GM19452 (cell line): ENCODE measurements around the gene PARD3B.

Source experiments
- ATAC-seq: cut with Tn5 transposase; IDR thresholded peaks from one replicate; pipeline ENCODE4 v1.9.1; 2021; ENCODE audit not compliant: unreplicated experiment

The PARD3B gene

DNA sequence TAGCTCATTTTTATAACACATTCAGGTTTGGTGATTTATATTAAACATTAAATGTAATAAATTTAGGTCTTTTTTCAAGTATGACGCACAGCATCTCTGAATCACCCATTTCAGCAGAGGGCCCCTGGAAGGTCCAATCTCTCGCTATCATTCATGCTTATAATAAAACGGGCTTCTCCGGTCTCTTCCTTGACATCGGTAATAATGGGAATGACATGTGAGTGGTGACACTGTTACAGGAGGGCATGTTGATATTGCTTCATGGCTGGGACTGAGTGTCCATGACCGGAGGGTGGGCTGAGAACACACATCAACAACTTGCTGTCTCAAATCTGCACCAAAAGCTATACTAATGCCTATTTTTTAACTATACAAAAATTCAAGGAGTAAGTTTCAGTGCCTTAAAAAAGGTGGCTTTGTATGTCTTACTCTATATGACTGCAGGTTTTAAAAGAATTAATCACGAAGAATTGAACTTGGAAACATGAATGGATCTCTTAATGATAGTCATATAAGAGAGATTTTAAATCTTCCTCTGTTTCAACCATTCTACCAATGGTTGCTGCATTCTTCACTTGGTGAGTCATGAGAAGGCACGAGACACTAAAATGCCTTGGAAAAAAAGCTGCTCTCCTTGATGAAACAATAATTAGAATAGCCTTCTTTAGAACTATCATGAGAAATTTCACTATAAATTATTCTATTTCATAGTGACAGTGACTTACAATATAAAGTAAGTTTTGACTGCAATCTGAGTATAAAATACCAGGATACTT lies 1035.1 kb downstream of the PARD3B start:
- ATAC-seq = no peak

GRCh38 chr2:205582366-205582765 lies 1037.1 kb downstream of the PARD3B start:
- no peak for ATAC-seq

DNA sequence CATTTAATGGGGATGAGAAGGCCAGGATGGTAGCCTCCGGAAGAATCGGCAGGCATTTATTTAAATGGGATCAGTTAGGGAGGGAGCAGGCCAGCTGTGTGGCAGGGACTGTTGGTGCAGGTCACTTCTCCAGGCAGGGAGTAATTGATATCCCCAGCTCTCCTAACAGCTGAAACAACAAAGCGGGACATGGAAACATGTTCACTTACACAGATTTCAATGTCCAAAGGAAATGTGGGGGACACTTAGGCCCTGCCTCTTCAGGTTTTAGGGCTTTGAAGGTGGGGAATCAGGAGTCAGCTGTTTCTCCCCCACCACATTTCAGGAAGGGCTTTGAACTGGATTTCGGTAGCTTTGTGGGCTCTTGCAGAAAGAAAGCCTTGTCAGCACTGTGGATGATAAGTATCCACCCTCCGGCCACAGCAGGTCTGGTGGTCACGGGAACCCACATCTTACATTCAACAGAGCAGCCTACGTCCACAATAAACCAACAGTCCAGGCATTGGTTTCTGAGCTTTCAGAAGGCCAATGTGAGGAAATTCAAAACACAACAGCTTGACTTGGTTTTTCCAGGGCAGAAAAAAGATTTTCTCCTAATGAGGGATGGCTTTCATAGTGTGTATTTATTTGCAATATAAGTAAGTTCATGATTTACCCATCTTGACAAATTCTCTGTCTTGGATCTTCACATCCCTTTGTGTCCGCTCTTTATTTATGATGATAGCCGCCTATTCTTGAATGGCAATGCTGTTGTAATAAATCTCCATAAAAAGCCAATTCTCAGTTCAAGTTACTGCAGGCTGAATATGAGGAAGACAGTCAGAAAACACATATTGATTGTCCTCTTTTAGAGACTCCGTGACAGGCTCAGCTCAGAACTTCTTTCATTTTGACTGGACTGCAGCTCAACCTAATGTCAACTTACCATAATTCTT lies 1040.4 kb downstream of the PARD3B start:
- ATAC-seq = no peak

DNA sequence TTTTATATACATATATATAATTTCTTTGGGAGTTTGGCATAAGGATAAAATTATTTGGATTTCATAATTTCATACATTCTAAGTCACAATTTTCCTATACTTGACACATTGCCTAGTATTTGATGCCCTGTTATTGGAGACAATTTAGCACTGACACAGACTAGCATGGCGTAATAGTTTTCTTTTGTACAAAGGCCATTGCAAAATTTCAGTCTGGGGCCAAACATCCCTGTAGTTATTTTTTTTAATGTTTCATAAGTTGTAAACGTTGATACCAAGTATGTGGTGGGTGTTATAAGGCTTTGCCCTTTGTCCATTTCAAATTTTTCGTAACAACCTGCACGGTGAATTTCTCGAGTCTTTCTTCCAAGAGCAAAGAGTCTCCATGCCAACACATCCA lies 1041.4 kb downstream of the PARD3B start:
- ATAC-seq = no peak

DNA sequence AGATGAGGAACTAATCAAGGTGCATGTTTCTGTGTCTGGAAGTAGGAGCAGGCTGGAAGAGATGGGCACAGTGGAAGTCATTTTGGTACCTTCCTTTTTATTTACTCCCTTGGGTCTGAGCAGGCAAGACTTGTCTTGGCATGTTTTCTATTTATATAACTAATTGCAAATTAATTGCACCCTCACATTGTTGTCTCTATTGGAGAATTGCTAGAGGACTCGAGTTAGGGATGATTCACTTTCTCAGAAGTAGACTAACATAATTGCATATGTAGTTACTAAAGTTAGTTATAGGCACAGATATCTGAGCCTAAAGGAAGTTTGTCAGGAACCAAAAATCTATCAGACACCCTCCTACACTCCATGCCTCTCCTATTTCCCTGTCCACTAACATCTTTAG lies 1044.2 kb downstream of the PARD3B start:
- no peak for ATAC-seq

DNA sequence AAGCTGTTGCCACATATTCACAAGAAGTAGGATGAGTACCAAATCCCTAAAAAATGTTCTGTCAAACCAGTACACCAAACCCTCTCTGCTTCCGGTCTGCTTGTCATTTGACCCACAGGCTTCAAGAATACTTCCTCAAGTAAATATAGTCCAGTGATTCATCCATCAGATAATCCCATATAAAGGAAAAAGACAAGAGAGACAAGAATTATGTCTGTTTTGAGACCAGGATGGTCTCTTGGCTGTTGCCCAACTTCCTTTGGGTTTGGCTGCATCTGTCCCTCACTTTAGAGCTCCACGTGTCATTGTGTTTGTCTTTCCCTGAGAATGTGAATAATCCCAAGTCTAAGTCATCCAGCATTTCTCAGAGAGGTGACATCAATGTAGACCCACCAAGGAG lies 1045.5 kb downstream of the PARD3B start:
- no peak for ATAC-seq

GRCh38 chr2:205593891-205594290 lies 1048.6 kb downstream of the PARD3B start:
- ATAC-seq = no peak

DNA sequence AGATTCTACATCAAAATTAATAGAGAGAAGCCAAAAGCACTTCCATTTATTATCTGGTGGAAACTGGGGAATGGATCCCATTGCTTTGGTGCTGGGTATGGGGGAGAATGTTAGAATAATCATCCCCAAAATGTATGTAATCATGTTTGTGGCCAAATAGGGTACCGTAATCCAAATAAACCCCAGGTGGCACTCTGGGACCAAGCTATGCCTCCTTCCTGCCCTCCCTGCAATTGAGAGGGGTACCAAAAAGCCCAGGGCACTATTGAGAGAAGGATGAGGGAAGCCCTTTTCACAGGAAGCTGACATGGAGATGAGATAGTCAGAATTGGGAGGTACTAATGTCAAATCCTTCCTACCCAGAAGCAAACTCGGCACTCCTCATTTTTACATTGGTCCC lies 1051.3 kb downstream of the PARD3B start:
- ATAC-seq = no peak

- no peak for ATAC-seq
Observed at GRCh38 chr2:205605638-205606304, 1060.5 kb downstream of the PARD3B start.

DNA sequence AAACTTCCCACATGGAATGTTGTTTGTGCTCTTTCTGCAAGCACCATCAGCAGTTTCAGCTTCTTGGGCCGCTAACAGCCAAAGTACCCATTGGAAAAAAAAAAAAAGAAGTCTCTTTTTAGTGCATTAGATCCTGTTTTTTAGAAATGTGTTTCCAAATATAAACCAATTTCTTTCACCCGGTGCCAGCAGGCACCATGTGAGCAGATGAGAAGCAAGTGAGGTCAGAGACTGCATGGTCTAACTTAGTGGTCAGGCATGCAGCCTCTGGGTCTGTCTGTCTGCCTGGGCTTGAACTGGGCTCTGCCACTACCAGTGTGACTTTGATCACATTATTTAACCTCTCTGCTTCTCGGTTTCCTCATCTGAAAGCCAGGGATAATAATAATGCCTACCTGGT lies 1061.9 kb downstream of the PARD3B start:
- no peak for ATAC-seq

GRCh38 chr2:205609113-205609512 lies 1063.8 kb downstream of the PARD3B start:
- ATAC-seq = no peak

DNA sequence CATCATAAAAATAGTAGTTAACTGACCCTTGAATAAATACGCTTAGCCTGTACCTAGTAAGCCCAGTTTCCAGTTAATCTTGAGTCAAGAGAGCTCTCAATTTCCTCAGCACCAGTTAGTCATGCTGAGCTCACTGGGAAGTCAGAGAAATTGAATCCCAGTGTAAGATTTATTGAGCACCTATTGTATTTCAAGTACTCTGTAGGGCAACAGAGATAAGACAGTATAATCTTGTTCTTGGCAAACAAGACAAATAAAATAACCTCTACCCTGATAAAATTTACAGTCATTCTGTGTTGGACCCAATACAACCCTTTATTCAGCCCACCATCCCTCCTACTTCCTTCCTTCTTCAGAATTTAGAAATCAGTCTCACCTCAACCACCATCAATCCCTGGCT lies 1065.2 kb downstream of the PARD3B start:
- ATAC-seq = no peak

DNA sequence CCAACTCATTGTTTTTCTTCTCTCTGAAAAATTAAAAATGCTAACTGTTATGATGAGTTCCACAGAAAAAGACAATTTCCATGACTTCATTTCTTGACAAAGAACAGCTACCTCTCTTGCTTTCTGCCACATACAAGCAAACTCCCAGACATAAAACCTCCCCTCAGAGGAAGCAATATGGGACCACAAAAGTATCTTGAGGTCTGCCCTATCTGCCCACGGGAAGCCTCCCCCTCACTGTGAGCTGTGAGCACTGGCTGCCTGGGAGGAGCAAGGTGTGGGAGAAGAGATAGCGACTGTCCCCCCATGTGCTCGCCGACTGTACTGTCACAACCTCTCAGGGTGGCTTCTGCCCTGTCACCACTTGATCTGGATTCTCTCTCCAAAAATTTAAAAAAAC lies 1067.4 kb downstream of the PARD3B start:
- ATAC-seq = no peak

DNA sequence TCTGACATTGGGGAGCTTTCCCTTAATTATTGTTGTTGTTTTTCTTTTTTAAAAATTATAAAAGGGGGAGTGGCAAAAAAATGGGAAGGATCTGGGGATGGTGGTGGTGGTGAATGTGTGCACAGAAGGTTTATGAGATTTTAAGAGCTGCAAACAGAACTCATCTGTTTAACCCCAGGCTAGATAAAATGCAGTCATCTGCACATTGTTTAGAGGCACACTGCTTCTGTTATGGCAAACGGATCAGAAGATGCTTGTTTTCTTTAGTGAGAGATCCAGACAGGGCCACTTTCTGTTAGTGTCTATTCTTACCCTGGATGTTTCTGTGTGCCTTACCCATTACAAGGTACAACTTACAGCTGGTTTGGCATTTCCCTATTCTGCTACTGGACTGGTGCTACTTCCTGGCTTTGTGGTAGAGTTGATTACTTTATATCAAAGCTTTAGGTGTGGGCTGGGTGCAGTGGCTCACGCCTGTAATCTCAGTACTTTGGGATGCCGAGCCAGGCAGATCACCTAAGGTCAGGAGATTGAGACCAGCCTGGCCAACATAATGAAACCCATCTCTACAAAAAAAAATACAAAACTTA lies 1068.8 kb downstream of the PARD3B start:
- ATAC-seq = no peak

- no peak for ATAC-seq
Observed at GRCh38 chr2:205614965-205615364, 1069.7 kb downstream of the PARD3B start.

- no peak for ATAC-seq
Observed at GRCh38 chr2:205617905-205618304, 1072.6 kb downstream of the PARD3B start.

GRCh38 chr2:205619600-205619999 lies 1074.3 kb downstream of the PARD3B start:
- no peak for ATAC-seq

DNA sequence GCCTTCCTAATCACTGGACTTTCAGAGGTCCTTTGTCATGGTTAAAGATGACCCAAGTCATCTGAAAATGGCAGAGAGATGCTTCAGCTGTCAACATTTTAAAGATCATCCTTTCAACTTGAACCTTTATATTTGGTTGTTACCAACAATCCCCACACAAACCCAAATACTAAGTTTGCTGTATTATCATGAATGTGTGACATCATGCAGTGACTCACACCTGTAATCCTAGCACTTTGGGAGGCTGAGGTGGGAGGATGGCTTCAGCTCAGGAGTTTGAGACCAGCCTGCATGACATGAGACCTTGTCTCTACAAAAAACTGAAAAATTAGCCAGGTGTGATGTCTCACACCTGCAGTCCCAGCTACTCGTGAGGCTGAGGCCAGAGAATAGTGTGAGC lies 1081.8 kb downstream of the PARD3B start:
- no peak for ATAC-seq

DNA sequence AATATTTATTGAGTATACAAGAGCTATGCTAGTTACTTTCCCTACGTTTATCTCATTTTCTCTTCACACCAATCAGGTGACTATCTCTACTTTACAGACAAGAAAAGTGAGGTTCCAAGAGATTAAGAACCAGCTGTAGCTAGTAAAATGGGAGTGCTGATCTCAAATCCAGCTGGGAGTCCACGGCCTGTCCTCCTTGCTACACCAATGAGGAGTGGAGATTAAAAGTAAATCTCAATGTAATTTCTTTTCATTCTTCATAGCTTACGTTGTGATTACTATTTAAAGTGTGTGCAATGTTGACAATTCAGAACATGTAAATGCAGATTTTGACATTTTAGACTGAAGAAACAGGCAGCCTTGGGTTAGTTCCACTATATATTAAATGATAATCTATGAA lies 1083.1 kb downstream of the PARD3B start:
- no peak for ATAC-seq

DNA sequence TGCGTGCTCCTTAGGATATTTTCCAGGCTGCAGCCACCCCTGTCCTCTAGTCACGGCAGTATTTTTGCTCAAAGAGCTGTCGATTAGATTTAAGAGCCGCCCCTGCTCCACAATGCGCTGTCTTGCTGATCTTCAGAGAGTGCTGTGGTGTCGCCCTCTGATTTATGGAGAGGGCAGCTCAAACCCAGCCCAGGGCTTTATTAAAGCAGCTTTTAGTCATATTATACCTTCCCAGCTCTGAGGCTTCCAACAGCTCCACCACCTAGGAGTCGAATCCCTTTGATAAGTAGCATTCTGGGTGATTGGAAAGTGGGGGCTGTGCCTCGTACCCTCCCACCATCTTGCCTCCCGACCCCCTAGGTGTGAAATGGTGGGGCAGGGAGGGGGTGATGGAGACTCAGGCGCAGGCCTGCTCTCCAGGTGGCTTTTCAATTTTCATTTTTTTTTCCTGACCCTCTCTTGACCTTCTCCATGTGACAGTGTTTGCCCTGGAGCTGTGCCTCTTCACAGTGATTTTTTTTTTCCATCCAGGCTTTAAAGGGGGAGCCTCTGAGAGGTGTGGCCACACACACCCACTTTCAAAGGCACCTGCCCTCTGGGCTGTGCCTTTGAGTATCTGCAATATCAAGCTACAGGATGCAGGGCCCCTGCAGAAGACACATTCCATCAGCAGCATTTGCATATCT lies 1084.0 kb downstream of the PARD3B start:
- ATAC-seq = no peak

DNA sequence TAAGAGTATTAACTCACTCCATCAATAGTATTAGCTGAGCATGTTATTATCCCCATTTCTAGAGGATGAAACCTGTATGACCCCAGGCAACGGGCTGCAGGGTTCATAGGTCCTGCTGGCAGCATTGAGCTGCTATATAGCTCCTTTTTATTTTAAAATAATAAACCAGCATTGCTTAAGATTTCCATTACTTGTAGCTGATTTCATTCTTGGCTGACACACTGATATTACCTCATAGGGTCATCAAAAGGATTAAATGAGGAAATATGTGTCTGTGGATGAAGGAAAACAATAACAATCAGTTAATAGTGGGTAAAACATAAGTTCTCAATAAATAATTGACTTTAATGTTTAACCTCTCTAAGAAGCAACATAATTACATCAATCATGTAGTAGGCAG lies 1088.7 kb downstream of the PARD3B start:
- ATAC-seq = no peak
